HepG2 (cell line): ENCODE data around the gene SNAPIN. TPM values are rescaled to one million over a fixed set of nuclear protein-coding genes. Genes with fewer than 3 reads are reported as not detected.

Experiments
- IRX3 ChIP-seq: sonication (generic); formaldehyde crosslinking; IDR thresholded peaks from 2 replicates; pipeline ENCODE4 v1.8.1; 2023; ENCODE audit warnings: mild to moderate bottlenecking, low read depth, missing genetic modification reagents, borderline replicate concordance
- ISL2 ChIP-seq: sonication (generic); formaldehyde crosslinking; IDR thresholded peaks from 2 replicates; pipeline ENCODE4 v1.5.0; 2020; ENCODE audit warnings: missing genetic modification reagents
- KLF11 ChIP-seq: IDR thresholded peaks from 2 replicates; pipeline ENCODE4 v1.6.1; 2016; ENCODE audit warnings: missing compliant biosample characterization
- RAD51 ChIP-seq: fragments of 450-650 bp; IDR thresholded peaks from 2 replicates; pipeline ENCODE4 v1.6.1; 2016; ENCODE audit warnings: borderline replicate concordance
- SNAPC2 ChIP-seq: sonication (generic); formaldehyde crosslinking; IDR thresholded peaks from 2 replicates; pipeline ENCODE4 v1.8.1; 2022; ENCODE audit warnings: mild to moderate bottlenecking, missing genetic modification reagents
- ZBTB38 ChIP-seq: sonication (generic); formaldehyde crosslinking; IDR thresholded peaks from 2 replicates; pipeline ENCODE4 v1.5.1; 2020; ENCODE audit warnings: mild to moderate bottlenecking, missing genetic modification reagents
- ZFAT ChIP-seq: sonication (generic); formaldehyde crosslinking; conservative IDR thresholded peaks from 2 replicates; pipeline ENCODE4 v1.8.1; 2023; ENCODE audit warnings: missing genetic modification reagents, inconsistent platforms
- ZNF224 ChIP-seq: sonication (generic); formaldehyde crosslinking; IDR thresholded peaks from 2 replicates; pipeline ENCODE4 v1.5.0; 2020; ENCODE audit warnings: mild to moderate bottlenecking, missing genetic modification reagents
- polyA plus RNA-seq, 8 experiments: library from polyadenylated mRNA; depleted of rRNA in 3 of 8; stranded (reverse) in 7 of 8; unstranded in 1 of 8; fragments of >200 nt; fragmentation: Illumina TruSeq in 4 of 8; extraction: Trizol in 4 of 8; gene quantifications; 2 replicates each; pipeline versions ENCODE4 v1.2.1 to v1.2.3, GENCODE V29; 2011 to 2016; ENCODE audit warnings: low read depth in 4 of 8, missing spikeins in 1 of 8, mixed read lengths in 1 of 8; ENCODE audit not compliant: insufficient read depth in 1 of 8
- total RNA-seq, 5 experiments: library from RNA; depleted of rRNA; stranded (reverse); fragments of >200 nt; fragmentation: Illumina TruSeq; extraction: Trizol; gene quantifications; 2 replicates each; pipeline ENCODE4 v1.2.3, GENCODE V29; 2016; ENCODE audit warnings: low read depth in 1 of 5
- TF ChIP-seq, protein P1 (sequence below): sonication (generic); formaldehyde crosslinking; IDR thresholded peaks from 2 replicates; pipeline ENCODE4 v1.4.0; 2020; ENCODE audit warnings: missing genetic modification reagents
- TF ChIP-seq, protein P2 (sequence below): IDR thresholded peaks from 2 replicates; pipeline ENCODE4 v1.6.1; 2018; ENCODE audit warnings: missing genetic modification reagents, mild to moderate bottlenecking, missing compliant biosample characterization
- TF ChIP-seq, protein P3 (sequence below): sonication (generic); formaldehyde crosslinking; IDR thresholded peaks from 2 replicates; pipeline ENCODE4 v1.5.1; 2020; ENCODE audit warnings: mild to moderate bottlenecking, missing genetic modification reagents
- TF ChIP-seq, protein P4 (sequence below): sonication (generic); formaldehyde crosslinking; conservative IDR thresholded peaks from 2 replicates; pipeline ENCODE4 v1.4.0; 2020; ENCODE audit warnings: mild to moderate bottlenecking, missing genetic modification reagents, moderate library complexity

The SNAPIN gene
- total and polyA plus RNA-seq, 2 of the 13 experiments (the other 11 are each of a cell fraction or from before 2014, with no cell fraction given) = 23.9 to 25.7 TPM

DNA sequence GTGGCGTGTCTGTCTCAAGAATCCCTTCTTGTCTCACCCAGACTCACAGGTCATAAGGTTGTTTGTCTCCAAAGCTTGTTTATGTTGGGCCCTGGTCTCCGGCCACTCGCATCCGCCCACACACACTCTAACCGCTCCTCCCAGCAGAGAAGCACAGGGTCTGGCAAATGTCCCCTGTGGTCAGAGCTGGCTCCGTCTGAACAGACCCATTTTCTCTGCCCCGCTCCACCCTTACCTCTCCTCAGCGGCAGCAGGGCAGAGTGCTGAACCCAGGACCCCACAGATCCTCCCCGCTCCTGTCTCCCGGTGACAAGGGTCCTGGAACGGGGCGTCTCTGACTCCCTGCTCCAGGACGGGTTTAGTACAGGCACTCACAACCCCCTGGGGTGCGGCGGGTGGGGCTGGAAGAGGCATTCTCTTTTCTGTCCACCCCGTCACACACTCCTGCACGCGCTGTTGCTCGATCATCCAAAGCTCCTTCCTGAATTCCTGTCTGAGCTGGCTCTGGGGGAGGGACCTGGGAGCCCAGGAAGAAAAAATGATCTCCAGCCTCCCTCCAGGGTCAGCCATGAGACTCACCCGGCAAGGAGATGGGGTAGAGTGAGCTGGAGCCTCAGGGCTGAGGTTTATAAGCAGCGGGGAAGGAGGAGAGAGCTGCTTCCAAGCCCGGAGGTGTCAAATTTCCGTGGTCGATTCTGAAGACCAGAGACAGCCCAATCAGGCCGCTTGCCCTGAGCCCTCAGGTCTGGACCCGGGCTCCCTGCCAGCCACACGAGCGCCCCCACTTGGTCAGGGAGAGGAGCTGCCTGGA lies 31.4 kb upstream of the SNAPIN start, which contains the start of gene S100A13 (continued):
- TF ChIP-seq, protein P1, sequence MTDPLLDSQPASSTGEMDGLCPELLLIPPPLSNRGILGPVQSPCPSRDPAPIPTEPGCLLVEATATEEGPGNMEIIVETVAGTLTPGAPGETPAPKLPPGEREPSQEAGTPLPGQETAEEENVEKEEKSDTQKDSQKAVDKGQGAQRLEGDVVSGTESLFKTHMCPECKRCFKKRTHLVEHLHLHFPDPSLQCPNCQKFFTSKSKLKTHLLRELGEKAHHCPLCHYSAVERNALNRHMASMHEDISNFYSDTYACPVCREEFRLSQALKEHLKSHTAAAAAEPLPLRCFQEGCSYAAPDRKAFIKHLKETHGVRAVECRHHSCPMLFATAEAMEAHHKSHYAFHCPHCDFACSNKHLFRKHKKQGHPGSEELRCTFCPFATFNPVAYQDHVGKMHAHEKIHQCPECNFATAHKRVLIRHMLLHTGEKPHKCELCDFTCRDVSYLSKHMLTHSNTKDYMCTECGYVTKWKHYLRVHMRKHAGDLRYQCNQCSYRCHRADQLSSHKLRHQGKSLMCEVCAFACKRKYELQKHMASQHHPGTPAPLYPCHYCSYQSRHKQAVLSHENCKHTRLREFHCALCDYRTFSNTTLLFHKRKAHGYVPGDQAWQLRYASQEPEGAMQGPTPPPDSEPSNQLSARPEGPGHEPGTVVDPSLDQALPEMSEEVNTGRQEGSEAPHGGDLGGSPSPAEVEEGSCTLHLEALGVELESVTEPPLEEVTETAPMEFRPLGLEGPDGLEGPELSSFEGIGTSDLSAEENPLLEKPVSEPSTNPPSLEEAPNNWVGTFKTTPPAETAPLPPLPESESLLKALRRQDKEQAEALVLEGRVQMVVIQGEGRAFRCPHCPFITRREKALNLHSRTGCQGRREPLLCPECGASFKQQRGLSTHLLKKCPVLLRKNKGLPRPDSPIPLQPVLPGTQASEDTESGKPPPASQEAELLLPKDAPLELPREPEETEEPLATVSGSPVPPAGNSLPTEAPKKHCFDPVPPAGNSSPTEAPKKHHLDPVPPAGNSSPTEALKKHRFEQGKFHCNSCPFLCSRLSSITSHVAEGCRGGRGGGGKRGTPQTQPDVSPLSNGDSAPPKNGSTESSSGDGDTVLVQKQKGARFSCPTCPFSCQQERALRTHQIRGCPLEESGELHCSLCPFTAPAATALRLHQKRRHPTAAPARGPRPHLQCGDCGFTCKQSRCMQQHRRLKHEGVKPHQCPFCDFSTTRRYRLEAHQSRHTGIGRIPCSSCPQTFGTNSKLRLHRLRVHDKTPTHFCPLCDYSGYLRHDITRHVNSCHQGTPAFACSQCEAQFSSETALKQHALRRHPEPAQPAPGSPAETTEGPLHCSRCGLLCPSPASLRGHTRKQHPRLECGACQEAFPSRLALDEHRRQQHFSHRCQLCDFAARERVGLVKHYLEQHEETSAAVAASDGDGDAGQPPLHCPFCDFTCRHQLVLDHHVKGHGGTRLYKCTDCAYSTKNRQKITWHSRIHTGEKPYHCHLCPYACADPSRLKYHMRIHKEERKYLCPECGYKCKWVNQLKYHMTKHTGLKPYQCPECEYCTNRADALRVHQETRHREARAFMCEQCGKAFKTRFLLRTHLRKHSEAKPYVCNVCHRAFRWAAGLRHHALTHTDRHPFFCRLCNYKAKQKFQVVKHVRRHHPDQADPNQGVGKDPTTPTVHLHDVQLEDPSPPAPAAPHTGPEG = 0 out of 2 replicates have a peak, but pooled peaks have one; percentile 3
- peak; percentile 82; the same call in 1 of the 2 replicates for TF ChIP-seq KLF11
- no peak for TF ChIP-seq IRX3 (CRISPR knock-in tag)
- TF ChIP-seq, protein P2, sequence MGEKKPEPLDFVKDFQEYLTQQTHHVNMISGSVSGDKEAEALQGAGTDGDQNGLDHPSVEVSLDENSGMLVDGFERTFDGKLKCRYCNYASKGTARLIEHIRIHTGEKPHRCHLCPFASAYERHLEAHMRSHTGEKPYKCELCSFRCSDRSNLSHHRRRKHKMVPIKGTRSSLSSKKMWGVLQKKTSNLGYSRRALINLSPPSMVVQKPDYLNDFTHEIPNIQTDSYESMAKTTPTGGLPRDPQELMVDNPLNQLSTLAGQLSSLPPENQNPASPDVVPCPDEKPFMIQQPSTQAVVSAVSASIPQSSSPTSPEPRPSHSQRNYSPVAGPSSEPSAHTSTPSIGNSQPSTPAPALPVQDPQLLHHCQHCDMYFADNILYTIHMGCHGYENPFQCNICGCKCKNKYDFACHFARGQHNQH (CRISPR knock-in tag) = peak; percentile 15; the same call in 1 of the 2 replicates
- no peak for TF ChIP-seq ZFAT
- peak; percentile 62 for TF ChIP-seq ZBTB38 (CRISPR knock-in tag)
- TF ChIP-seq, protein P3, sequence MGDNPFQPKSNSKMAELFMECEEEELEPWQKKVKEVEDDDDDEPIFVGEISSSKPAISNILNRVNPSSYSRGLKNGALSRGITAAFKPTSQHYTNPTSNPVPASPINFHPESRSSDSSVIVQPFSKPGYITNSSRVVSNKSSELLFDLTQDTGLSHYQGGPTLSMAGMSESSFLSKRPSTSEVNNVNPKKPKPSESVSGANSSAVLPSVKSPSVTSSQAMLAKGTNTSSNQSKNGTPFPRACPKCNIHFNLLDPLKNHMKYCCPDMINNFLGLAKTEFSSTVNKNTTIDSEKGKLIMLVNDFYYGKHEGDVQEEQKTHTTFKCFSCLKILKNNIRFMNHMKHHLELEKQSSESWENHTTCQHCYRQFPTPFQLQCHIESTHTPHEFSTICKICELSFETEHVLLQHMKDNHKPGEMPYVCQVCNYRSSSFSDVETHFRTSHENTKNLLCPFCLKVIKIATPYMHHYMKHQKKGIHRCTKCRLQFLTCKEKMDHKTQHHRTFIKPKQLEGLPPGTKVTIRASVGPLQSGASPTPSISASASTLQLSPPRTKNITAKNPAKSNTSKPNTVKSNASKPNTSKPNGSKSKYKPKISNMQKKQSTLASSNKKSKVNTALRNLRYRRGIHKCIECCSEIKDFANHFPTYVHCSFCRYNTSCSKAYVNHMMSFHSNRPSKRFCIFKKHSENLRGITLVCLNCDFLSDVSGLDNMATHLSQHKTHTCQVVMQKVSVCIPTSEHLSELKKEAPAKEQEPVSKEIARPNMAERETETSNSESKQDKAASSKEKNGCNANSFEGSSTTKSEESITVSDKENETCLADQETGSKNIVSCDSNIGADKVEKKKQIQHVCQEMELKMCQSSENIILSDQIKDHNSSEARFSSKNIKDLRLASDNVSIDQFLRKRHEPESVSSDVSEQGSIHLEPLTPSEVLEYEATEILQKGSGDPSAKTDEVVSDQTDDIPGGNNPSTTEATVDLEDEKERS (CRISPR knock-in tag) = no peak
- TF ChIP-seq ISL2 = 0 out of 2 replicates have a peak, but pooled peaks have one; percentile 27
- TF ChIP-seq SNAPC2 (CRISPR knock-in tag) = no peak
- TF ChIP-seq, protein P4, sequence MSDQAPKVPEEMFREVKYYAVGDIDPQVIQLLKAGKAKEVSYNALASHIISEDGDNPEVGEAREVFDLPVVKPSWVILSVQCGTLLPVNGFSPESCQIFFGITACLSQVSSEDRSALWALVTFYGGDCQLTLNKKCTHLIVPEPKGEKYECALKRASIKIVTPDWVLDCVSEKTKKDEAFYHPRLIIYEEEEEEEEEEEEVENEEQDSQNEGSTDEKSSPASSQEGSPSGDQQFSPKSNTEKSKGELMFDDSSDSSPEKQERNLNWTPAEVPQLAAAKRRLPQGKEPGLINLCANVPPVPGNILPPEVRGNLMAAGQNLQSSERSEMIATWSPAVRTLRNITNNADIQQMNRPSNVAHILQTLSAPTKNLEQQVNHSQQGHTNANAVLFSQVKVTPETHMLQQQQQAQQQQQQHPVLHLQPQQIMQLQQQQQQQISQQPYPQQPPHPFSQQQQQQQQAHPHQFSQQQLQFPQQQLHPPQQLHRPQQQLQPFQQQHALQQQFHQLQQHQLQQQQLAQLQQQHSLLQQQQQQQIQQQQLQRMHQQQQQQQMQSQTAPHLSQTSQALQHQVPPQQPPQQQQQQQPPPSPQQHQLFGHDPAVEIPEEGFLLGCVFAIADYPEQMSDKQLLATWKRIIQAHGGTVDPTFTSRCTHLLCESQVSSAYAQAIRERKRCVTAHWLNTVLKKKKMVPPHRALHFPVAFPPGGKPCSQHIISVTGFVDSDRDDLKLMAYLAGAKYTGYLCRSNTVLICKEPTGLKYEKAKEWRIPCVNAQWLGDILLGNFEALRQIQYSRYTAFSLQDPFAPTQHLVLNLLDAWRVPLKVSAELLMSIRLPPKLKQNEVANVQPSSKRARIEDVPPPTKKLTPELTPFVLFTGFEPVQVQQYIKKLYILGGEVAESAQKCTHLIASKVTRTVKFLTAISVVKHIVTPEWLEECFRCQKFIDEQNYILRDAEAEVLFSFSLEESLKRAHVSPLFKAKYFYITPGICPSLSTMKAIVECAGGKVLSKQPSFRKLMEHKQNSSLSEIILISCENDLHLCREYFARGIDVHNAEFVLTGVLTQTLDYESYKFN (CRISPR knock-in tag) = peak; percentile 46
- 0 out of 2 replicates have a peak, but pooled peaks have one; percentile 68 for TF ChIP-seq ZNF224 (CRISPR knock-in tag)
- TF ChIP-seq RAD51 = no peak
